K562 (cell line): Measurements from ENCODE around the gene HPCAL1. TPM values are rescaled to one million over a fixed set of nuclear protein-coding genes. Genes with fewer than 3 reads are reported as not detected.
A peak's percentile ranks its signal among the peaks of the same experiment; 100 is the strongest.

Experiments
- ATAC-seq: fragments of 200-7000 bp; cut with Tn5 transposase; 3 replicates; pipeline ENCODE4 v1.9.1; 2020; ENCODE audit warnings: moderate library complexity
- BruUV-seq: library from RNA; stranded (reverse); fragments of 400-500 nt; replicated peaks from 2 replicates; lab custom pipeline; 2021; lab: Mats Ljungman, UMichigan
- CTCF ChIA-PET: fragments of 300-600 bp; formaldehyde crosslinking; extraction: SDS; loops from one replicate; lab custom pipeline; 2021; ENCODE audit warnings: low intra/inter-chr PET ratio; lab: Yijun Ruan, JAX
- POLR2A ChIA-PET: fragments of 300-600, 350-650 bp; sonication (Branson Sonifier 250); formaldehyde crosslinking; extraction: SDS; loops from one replicate; lab custom pipeline; 2021; ENCODE audit warnings: antibody characterized with exemption, inconsistent platforms; lab: Yijun Ruan, JAX
- DNase-seq, 4 experiments: peaks; one replicate each; pipeline versions ENCODE4 v3.0.0 to v3.0.0-alpha.2; 2011 to 2018; ENCODE audit warnings: low spot score in 3 of 4, mixed read lengths in 3 of 4; ENCODE audit errors: extremely low read depth in 1 of 4
- FAIRE-seq: peaks from 2 replicates; lab custom pipeline; 2011; peaks lifted over from hg19 to GRCh38; lab: Jason Lieb, UNC
- H2AFZ ChIP-seq: 2 replicates; pipeline ENCODE4 v1.6.0; 2011; ENCODE audit warnings: low read depth, low read length, control low read depth, inconsistent platforms
- H3K27ac ChIP-seq: fragments of 200-600 bp; 3 replicates; pipeline ENCODE4 v1.8.0; 2011; ENCODE audit warnings: low read depth, mild to moderate bottlenecking, control low read depth, inconsistent platforms, low read length, moderate library complexity, mixed read lengths; ENCODE audit errors: extremely low read depth
- H3K27me3 ChIP-seq, 2 experiments: fragments of 300-600 bp in 1 of 2; 2 replicates in 1 of 2; 3 replicates in 1 of 2; pipeline versions ENCODE4 v1.6.0 to v1.8.0; 2011; ENCODE audit warnings: inconsistent platforms in 2 of 2, low read length in 2 of 2, mild to moderate bottlenecking in 1 of 2, mixed read lengths in 1 of 2, moderate library complexity in 1 of 2; ENCODE audit not compliant: control insufficient read depth in 2 of 2, insufficient read depth in 2 of 2
- H3K36me3 ChIP-seq: fragments of 300-600 bp; 3 replicates; pipeline ENCODE4 v1.8.0; 2011; ENCODE audit warnings: mild to moderate bottlenecking, low read length, inconsistent platforms; ENCODE audit not compliant: control insufficient read depth, insufficient read depth
- H3K4me1 ChIP-seq, 2 experiments: fragments of 200-600 bp in 1 of 2; replicated peaks in 1 of 2; 2 replicates in 1 of 2; 3 replicates in 1 of 2; pipeline versions ENCODE4 v1.5.1 to v1.8.0; 2011; ENCODE audit warnings: inconsistent platforms in 2 of 2, low read length in 2 of 2, mild to moderate bottlenecking in 1 of 2, mixed read lengths in 1 of 2, moderate library complexity in 1 of 2; ENCODE audit not compliant: control insufficient read depth in 2 of 2, insufficient read depth in 2 of 2
- H3K4me2 ChIP-seq: 2 replicates; pipeline ENCODE4 v1.6.1; 2011; ENCODE audit warnings: low read length, control low read depth, inconsistent platforms, mixed read lengths; ENCODE audit not compliant: insufficient read depth
- H3K4me3 ChIP-seq: fragments of 200-600 bp; sonication (generic), shearing (Covaris generic); 2 replicates; pipeline ENCODE4 v1.5.1; 2016; ENCODE audit warnings: control low read depth, inconsistent platforms
- H3K79me2 ChIP-seq: fragments of 200-600 bp; 3 replicates; pipeline ENCODE4 v1.8.0; 2011; ENCODE audit warnings: low read length, inconsistent platforms; ENCODE audit not compliant: control insufficient read depth, insufficient read depth
- H3K9ac ChIP-seq, 2 experiments: 2 replicates each; pipeline versions ENCODE4 v1.6.0 to v1.6.1; 2011; ENCODE audit warnings: low read depth in 2 of 2, low read length in 2 of 2, control low read depth in 1 of 2, inconsistent platforms in 1 of 2, mild to moderate bottlenecking in 1 of 2, mixed read lengths in 1 of 2; ENCODE audit not compliant: insufficient read depth in 1 of 2
- H3K9me1 ChIP-seq: one replicate; pipeline ENCODE4 v1.6.0; 2011; ENCODE audit warnings: inconsistent platforms, mild to moderate bottlenecking, low read length, moderate library complexity; ENCODE audit not compliant: control insufficient read depth, insufficient read depth
- H3K9me3 ChIP-seq: replicated peaks from 2 replicates; pipeline ENCODE4 v1.5.1; 2011; ENCODE audit warnings: low read depth, low read length, inconsistent platforms; ENCODE audit not compliant: control insufficient read depth, insufficient read depth
- H4K20me1 ChIP-seq: replicated peaks from 2 replicates; pipeline ENCODE4 v1.6.1; 2011; ENCODE audit warnings: low read length, inconsistent platforms, mixed read lengths; ENCODE audit not compliant: control insufficient read depth, insufficient read depth
- ARID2 ChIP-seq: fragments of 450-650 bp; IDR thresholded peaks from 2 replicates; pipeline ENCODE4 v1.6.1; 2017; ENCODE audit warnings: antibody characterized with exemption, mild to moderate bottlenecking
- CTCF ChIP-seq, 3 experiments: IDR thresholded peaks in 2 of 3; conservative IDR thresholded peaks in 1 of 3; 2 replicates each; pipeline ENCODE4 v1.5.1; 2011 to 2012; ENCODE audit warnings: low read length in 3 of 3, mild to moderate bottlenecking in 3 of 3, control low read depth in 2 of 3, improper control_type of control experiment in 1 of 3, inconsistent platforms in 1 of 3, low read depth in 1 of 3, mixed read lengths in 1 of 3, moderate library complexity in 1 of 3; ENCODE audit not compliant: insufficient read depth in 2 of 3
- DDX20 ChIP-seq: fragments of 450-650 bp; IDR thresholded peaks from 2 replicates; pipeline ENCODE4 v1.6.1; 2016; ENCODE audit warnings: missing genetic modification characterization, low read depth, mild to moderate bottlenecking, missing compliant biosample characterization, moderate library complexity
- ESRRA ChIP-seq: fragments of 450-650 bp; IDR thresholded peaks from 2 replicates; pipeline ENCODE4 v1.6.1; 2014; ENCODE audit warnings: low read depth, mild to moderate bottlenecking, moderate library complexity, borderline replicate concordance
- KDM1A ChIP-seq, 2 experiments: fragments of 450-650 bp; IDR thresholded peaks; 2 replicates each; pipeline ENCODE4 v1.6.1; 2016; ENCODE audit warnings: mild to moderate bottlenecking in 2 of 2
- POLR2G ChIP-seq: fragments of 200-400 bp; formaldehyde crosslinking; IDR thresholded peaks from 2 replicates; pipeline ENCODE4 v1.6.1; 2017; ENCODE audit warnings: low read depth, mild to moderate bottlenecking, antibody characterized with exemption, low read length, moderate library complexity
- SLC30A9 ChIP-seq: fragments of 250-450 bp; sonication (Bioruptor Pico); IDR thresholded peaks from 2 replicates; pipeline ENCODE4 v1.8.0; 2022; ENCODE audit warnings: mild to moderate bottlenecking, moderate library complexity
- WGBS: fragments of 100-300 bp; shearing (Covaris generic); methylation state at CpG from one replicate; pipeline ENCODE4 v1.1.6; 2016; ENCODE audit warnings: low coverage, mixed read lengths; ENCODE audit not compliant: insufficient coverage; ENCODE audit errors: missing lambda C conversion rate; 5-methylcytosine and 5-hydroxymethylcytosine counted together
- in situ Hi-C: fragments of 300-500 bp; cut with MboI; formaldehyde crosslinking; loops from 4 replicates; pipeline ENCODE4 v1.15.0; 2018; ENCODE audit warnings: inconsistent platforms, mixed read lengths
- intact Hi-C: fragments of 100-400 bp; cut with micrococcal nuclease; formaldehyde crosslinking; loops from 2 replicates; pipeline ENCODE4 v1.14.2; 2022
- polyA plus RNA-seq, 8 experiments: library from polyadenylated mRNA; depleted of rRNA in 4 of 8; stranded (reverse) in 5 of 8; unstranded in 3 of 8; fragments of >200 nt; fragmentation: Nextera tagmentation in 2 of 8; fragmentation: Illumina TruSeq in 1 of 8; extraction: Ambion mirVana in 2 of 8; extraction: Trizol in 1 of 8; gene quantifications; 2 replicates each; pipeline versions ENCODE4 v1.2.1 to v1.2.3, GENCODE V29; 2011 to 2014; ENCODE audit warnings: inconsistent platforms in 1 of 8, missing spikeins in 1 of 8
- total RNA-seq, 7 experiments: library from RNA; depleted of rRNA in 6 of 7; stranded (reverse); fragments of >200 nt in 6 of 7; fragmentation: Illumina TruSeq in 2 of 7; extraction: Trizol in 2 of 7; gene quantifications; 2 replicates each; pipeline versions ENCODE4 v1.2.1 to v1.2.3, GENCODE V29; 2011 to 2021; ENCODE audit warnings: low replicate concordance in 1 of 7

HPCAL1 gene
- total and polyA plus RNA-seq, 9 of the 15 experiments (the other 6 are each of a cell fraction or from before 2014, with no cell fraction given): 2.7 to 65.5 (median 23.9) TPM

GRCh38 chr2:10362898-10363454, 60.3 kb downstream of the HPCAL1 start (continued):
- peak in 1 of 2 experiments; percentile 54; a peak in 2 of 4 replicates for TF ChIP-seq KDM1A (IDR thresholded peaks at IDR 0.05)

GRCh38 chr2:10363861-10364610, 61.3 kb downstream of the HPCAL1 start:
- no peak for FAIRE-seq
- TF ChIP-seq POLR2G (peak; percentile 18; the same call in 1 of the 2 replicates), SLC30A9 (CRISPR knock-in tag) (no peak), ESRRA (peak; percentile 35; the same call in 1 of the 2 replicates), CTCF (IDR thresholded peaks at IDR 0.05 in 2 of 3, conservative IDR thresholded peaks at IDR 0.05 in 1 of 3; ENCODE audit: insufficient read depth in 2 of 3, low read depth in 1 of 3, low read length in 3 of 3) (no peak), DDX20 (tag) (no peak), ARID2 (no peak)
- TF ChIP-seq, all 486 proteins: peak for 2
- no peak overlapping the region for H3K27ac ChIP-seq
- no TSS peak for BruUV-seq
- H3K79me2 ChIP-seq: peaks cover 28% of the 10 kb centered on the region
- no peaks in the 10 kb centered on the region for H3K27me3 ChIP-seq
- peaks cover 16% of the 10 kb centered on the region for H4K20me1 ChIP-seq
- ChIA-PET CTCF (no interaction called here), POLR2A (interaction anchor here (0.6 to 1.3 kb wide), 2 partner anchors 30 to 139 kb away, joined by 3 to 4 read pairs; no protein-coding TSS in a partner anchor)
- H3K4me3 ChIP-seq: no peak overlapping the region
- WGBS: 82% methylated on average over 11 of the region's 23 CpGs
- ATAC-seq (no peak), DNase-seq (no peak)
- H3K9ac ChIP-seq: peak overlapping the region in 1 of 2 experiments; percentile 83; a peak in 2 of 4 replicates
- no peak overlapping the region for H3K4me2 ChIP-seq
- no peaks in the 10 kb centered on the region for H3K9me3 ChIP-seq
- H3K4me1 ChIP-seq: peaks cover 3 to 61% of the 10 kb centered on the region in 2 experiments; a peak in 4 of 5 replicates
- intact Hi-C loops (no loop called here), in situ Hi-C loops (no loop called here)
- no peak overlapping the region for H2AFZ ChIP-seq
- H3K9me1 ChIP-seq: peaks cover 3% of the 10 kb centered on the region
- H3K36me3 ChIP-seq: peaks cover 5% of the 10 kb centered on the region; the same call in 2 of the 3 replicates
